ENCODE measurements around the gene AQR. TPM values are rescaled to one million over a fixed set of nuclear protein-coding genes. Genes with fewer than 3 reads are reported as not detected.

The AQR gene
- total and polyA plus RNA-seq, 2 experiments from 2014 or later = 42.3 to 67.3 TPM

GRCh38 chr15:35014241-35014640 is 44.7 kb upstream of the AQR start:
- no peaks in the 10 kb centered on the region for H3K27me3 ChIP-seq (ENCODE audit: insufficient read depth)
- Mint-ChIP-seq H3K27ac (no peak overlapping the region), H3K36me3 (ENCODE audit: low read depth) (no peaks in the 10 kb centered on the region), H3K4me3 (no peak overlapping the region), H3K27me3 (ENCODE audit: insufficient read depth, low read depth, poor library complexity) (peaks cover 2% of the 10 kb centered on the region), H3K9me3 (no peaks in the 10 kb centered on the region; the same call in 2 of the 3 replicates), H3K4me1 (peaks cover 18% of the 10 kb centered on the region; the same call in 2 of the 3 replicates)
- no peak overlapping the region for H3K4me3 ChIP-seq
- TF ChIP-seq CREB1 (CRISPR knock-in tag; IDR thresholded peaks at IDR 0.05; ENCODE audit: low read depth) = no peak
- TF ChIP-seq ETS1 (IDR thresholded peaks at IDR 0.05) = no peak
- TF ChIP-seq POLR2AphosphoS5 (IDR thresholded peaks at IDR 0.05; ENCODE audit: low read depth) = no peak
- no peak for TF ChIP-seq ZNF462 (CRISPR knock-in tag; IDR thresholded peaks at IDR 0.05)
- TF ChIP-seq EZH2 (IDR thresholded peaks at IDR 0.05; ENCODE audit: low read depth, unreplicated experiment) = no peak
- TF ChIP-seq CTCF (conservative IDR thresholded peaks at IDR 0.05; ENCODE audit: low read depth in 2 of 2) = no peak
- TF ChIP-seq REST (IDR thresholded peaks at IDR 0.05; ENCODE audit: unreplicated experiment) = no peak
- TF ChIP-seq ZNF114 (CRISPR knock-in tag; IDR thresholded peaks at IDR 0.05) = no peak
- TF ChIP-seq NANOG (IDR thresholded peaks at IDR 0.05; ENCODE audit: borderline replicate concordance) = no peak
- no peak for TF ChIP-seq ZNF331 (CRISPR knock-in tag; IDR thresholded peaks at IDR 0.05; ENCODE audit: low read depth)
- TF ChIP-seq STAT1 (IDR thresholded peaks at IDR 0.05; ENCODE audit: unreplicated experiment) = no peak
- H3K9me2 ChIP-seq (ENCODE audit: insufficient read depth) = peaks cover 8% of the 10 kb centered on the region; the same call in 1 of the 2 replicates
- ATAC-seq = no peak
- H4K20me1 ChIP-seq (replicated peaks; ENCODE audit: insufficient read depth) = no peaks in the 10 kb centered on the region
- no peak overlapping the region for H3K27ac ChIP-seq (ENCODE audit: low read depth)
- H3K4me1 ChIP-seq (ENCODE audit: insufficient read depth) = peaks cover 22% of the 10 kb centered on the region
- no peaks in the 10 kb centered on the region for H3K36me3 ChIP-seq (ENCODE audit: insufficient read depth)
- no peak for DNase-seq (ENCODE audit: low spot score)
- H3K4me2 ChIP-seq = no peak overlapping the region
- H3K79me2 ChIP-seq (replicated peaks; ENCODE audit: insufficient read depth) = no peaks in the 10 kb centered on the region
- H2AFZ ChIP-seq = no peak overlapping the region
- H3F3A ChIP-seq (replicated peaks; ENCODE audit: low read depth) = no peaks in the 10 kb centered on the region

Measured in GM23338 (cell line).